ENCODE data around the gene MT1M. TPM values are rescaled to one million over a fixed set of nuclear protein-coding genes. Genes with fewer than 3 reads are reported as not detected.

Gene MT1M
- total RNA-seq, 1 donor from 2014 or later: not detected

DNA sequence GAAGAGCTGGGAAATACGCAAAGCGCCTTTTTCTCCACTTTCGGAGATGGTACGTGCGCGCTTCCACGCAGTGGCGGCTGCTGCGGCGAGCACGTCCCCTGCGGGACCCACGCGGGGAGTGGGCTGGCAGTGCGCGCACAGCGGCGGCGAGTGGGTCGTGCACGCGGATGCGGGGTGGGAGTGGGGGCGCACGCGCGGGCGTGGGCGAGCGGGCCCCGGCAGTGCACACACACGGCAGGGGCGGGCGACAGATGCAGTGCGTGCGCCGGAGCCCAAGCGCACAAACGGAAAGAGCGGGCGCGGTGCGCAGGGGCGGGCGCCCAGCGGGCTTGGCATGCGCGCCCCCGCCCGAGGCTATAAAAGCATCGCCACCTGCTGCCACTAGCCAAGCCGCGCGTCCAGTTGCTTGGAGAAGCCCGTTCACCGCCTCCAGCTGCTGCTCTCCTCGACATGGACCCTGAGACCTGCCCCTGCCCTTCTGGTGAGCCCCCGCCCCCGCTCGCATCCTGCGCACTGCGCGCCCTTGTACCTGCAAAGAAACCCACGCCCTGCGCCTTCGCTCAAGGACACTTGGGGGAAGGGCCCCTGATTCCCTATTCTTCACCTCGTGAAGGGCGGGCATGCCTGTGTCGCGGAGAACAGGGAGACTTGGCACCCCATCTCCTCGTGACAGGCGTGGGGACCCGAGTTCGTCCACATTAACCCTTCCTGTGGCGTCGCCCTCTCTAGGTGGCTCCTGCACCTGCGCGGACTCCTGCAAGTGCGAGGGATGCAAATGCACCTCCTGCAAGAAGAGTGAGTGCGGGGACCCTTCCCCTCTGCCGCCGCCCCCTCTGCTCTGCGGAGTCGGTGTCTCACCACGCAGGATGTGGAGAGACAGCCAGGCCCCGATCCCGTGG is 43.1 kb upstream of the MT1M start, which contains the start of gene MT3:
Gene MT3 (plus strand): TSS at position 388 of the 899 bp plus-strand sequence. CDS start 63 bp downstream, at position 451.
- Mint-ChIP-seq H3K36me3 (ENCODE audit: low read depth) (no peaks in the 10 kb centered on the region), H3K27me3 (peaks cover 45% of the 10 kb centered on the region), H3K4me3 (peak within 1 kb of the TSS; percentile 35), H3K4me1 (peaks cover 6% of the 10 kb centered on the region), H3K9me3 (peaks cover 2% of the 10 kb centered on the region), H3K27ac (no peak within 1 kb of the TSS)
- TF ChIP-seq, protein P1, sequence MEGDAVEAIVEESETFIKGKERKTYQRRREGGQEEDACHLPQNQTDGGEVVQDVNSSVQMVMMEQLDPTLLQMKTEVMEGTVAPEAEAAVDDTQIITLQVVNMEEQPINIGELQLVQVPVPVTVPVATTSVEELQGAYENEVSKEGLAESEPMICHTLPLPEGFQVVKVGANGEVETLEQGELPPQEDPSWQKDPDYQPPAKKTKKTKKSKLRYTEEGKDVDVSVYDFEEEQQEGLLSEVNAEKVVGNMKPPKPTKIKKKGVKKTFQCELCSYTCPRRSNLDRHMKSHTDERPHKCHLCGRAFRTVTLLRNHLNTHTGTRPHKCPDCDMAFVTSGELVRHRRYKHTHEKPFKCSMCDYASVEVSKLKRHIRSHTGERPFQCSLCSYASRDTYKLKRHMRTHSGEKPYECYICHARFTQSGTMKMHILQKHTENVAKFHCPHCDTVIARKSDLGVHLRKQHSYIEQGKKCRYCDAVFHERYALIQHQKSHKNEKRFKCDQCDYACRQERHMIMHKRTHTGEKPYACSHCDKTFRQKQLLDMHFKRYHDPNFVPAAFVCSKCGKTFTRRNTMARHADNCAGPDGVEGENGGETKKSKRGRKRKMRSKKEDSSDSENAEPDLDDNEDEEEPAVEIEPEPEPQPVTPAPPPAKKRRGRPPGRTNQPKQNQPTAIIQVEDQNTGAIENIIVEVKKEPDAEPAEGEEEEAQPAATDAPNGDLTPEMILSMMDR (IDR thresholded peaks at IDR 0.05): no peak
- ChIA-PET POLR2A (no interaction called here), CTCF (no interaction called here)
- ATAC-seq (ENCODE audit: low read depth): no peak
- DNase-seq: no peak
- intact Hi-C loops (cut with micrococcal nuclease): no loop called here

DNA sequence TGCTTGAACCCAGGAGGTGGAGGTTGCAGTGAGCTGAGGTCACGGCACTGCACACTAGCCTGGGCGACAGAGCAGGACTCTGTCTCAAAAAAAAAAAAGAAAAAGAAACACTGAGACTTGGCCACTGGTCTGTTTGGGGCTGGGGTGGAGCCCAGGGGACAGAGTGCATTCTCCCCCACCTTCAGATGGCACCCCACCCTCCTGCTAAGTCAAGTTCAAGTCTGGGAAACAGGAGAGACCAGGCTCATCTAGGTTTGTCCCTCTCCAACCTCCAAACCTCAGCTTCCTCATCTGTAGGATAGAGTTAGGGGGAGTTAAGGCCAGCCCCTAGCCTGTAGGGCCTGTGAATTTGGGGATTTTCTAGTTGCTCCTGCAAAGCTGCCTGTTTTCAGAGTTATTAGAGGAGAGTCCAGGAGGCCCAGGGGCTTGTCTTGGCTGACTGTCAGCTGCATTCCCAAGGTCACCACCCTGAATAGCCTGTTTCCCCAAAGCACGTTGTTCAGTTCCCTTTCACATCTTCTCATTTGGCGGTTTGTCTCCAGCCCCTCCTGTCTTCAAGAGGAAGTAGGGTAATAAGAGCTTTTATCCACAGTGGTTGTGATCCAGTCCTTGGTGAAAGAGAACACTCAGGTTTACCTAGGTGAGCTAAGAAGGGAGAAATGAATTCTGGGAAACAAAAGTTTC is 40.9 kb upstream of the MT1M start:
- H3K27me3 Mint-ChIP-seq: peaks cover 37% of the 10 kb centered on the region
- no peak for DNase-seq
- CTCF ChIA-PET: interaction anchor here (1.5 kb wide), 1 partner anchor 11 kb away, joined by 4 read pairs; no protein-coding TSS in a partner anchor
- TF ChIP-seq, protein P1 (IDR thresholded peaks at IDR 0.05): no peak
- POLR2A ChIA-PET: interaction anchor here (0.9 kb wide), 1 partner anchor 14 kb away, joined by 3 read pairs; no protein-coding TSS in a partner anchor
- H3K9me3 Mint-ChIP-seq: peaks cover 2% of the 10 kb centered on the region
- no peak overlapping the region for H3K27ac Mint-ChIP-seq
- H3K4me3 Mint-ChIP-seq: no peak overlapping the region
- intact Hi-C loops (cut with micrococcal nuclease): no loop called here
- no peaks in the 10 kb centered on the region for H3K36me3 Mint-ChIP-seq (ENCODE audit: low read depth)
- no peak for ATAC-seq (ENCODE audit: low read depth)
- H3K4me1 Mint-ChIP-seq: peaks cover 6% of the 10 kb centered on the region

DNA sequence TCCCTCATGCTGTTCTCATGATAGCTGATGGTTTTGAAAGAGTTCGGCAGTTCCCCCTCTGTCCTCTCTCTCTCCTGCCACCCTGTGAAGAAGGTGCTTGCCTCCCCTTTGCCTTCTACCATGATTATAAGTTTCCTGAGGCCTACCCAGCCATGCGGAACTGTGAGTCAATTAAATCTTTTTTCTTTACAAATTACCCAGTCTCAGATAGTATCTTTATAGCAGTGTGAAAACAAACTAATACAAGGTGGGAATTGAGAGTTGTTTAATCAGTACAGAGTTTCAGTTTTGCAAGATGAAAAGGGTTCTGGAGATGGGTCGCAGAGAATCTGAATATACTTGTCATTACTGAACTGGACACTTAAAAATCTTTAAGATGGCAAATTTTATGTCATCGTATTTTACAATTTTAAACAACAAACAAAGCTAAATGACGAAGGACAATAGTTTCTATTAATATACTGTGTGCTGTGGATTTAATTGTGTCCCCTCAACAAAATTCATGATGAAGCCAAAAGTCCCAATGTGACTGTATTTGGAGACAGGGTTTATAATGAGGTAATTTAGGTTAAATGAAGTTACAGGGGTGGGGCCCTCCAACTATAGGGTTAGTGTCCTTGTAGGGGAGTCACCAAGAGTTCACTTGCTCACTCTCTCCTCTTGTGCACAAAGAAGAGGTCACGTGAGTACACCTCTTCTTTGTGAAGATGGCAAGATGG is 38.7 kb upstream of the MT1M start:
- peaks cover 35% of the 10 kb centered on the region for H3K27me3 Mint-ChIP-seq
- DNase-seq (no peak), ATAC-seq (ENCODE audit: low read depth) (no peak)
- H3K9me3 Mint-ChIP-seq: peaks cover 6% of the 10 kb centered on the region
- H3K4me1 Mint-ChIP-seq: peaks cover 5% of the 10 kb centered on the region
- intact Hi-C loops (cut with micrococcal nuclease): no loop called here
- H3K36me3 Mint-ChIP-seq (ENCODE audit: low read depth): no peaks in the 10 kb centered on the region
- ChIA-PET POLR2A (no interaction called here), CTCF (no interaction called here)
- H3K4me3 Mint-ChIP-seq: no peak overlapping the region
- H3K27ac Mint-ChIP-seq: no peak overlapping the region
- TF ChIP-seq, protein P1 (IDR thresholded peaks at IDR 0.05): no peak

DNA sequence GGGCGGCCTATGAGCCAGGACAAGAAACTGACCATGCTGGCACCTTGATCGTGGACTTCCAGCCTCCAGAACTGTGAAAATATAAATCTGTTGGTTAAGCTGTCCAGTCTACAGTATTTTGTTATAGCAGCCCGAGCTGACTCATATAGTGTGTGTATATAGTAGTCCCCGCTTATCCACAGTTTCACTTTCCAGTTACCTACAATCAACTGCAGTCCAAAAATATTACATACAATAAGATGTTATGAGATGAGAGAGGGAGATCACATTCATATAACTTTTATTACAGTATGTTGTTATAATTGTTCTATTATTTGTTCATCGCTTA is 38.2 kb upstream of the MT1M start:
- no peak overlapping the region for H3K27ac Mint-ChIP-seq
- CTCF ChIA-PET: no interaction called here
- peaks cover 2% of the 10 kb centered on the region for H3K4me1 Mint-ChIP-seq
- H3K4me3 Mint-ChIP-seq: no peak overlapping the region
- TF ChIP-seq, protein P1 (IDR thresholded peaks at IDR 0.05): no peak
- no peaks in the 10 kb centered on the region for H3K36me3 Mint-ChIP-seq (ENCODE audit: low read depth)
- ATAC-seq (ENCODE audit: low read depth) (no peak), DNase-seq (no peak)
- POLR2A ChIA-PET: no interaction called here
- H3K27me3 Mint-ChIP-seq: peaks cover 31% of the 10 kb centered on the region
- H3K9me3 Mint-ChIP-seq: peaks cover 6% of the 10 kb centered on the region
- intact Hi-C loops (cut with micrococcal nuclease): no loop called here

All from activated B cell treated with CpG ODN at 0.5 μM for 24 hours (primary cell).